ENCODE measurements around the gene KCNH1. TPM values are rescaled to one million over a fixed set of nuclear protein-coding genes. Genes with fewer than 3 reads are reported as not detected.

Gene KCNH1
- polyA plus RNA-seq, 1 of the 3 experiments (the other 2 are of a cell fraction) = 0.08 TPM

DNA sequence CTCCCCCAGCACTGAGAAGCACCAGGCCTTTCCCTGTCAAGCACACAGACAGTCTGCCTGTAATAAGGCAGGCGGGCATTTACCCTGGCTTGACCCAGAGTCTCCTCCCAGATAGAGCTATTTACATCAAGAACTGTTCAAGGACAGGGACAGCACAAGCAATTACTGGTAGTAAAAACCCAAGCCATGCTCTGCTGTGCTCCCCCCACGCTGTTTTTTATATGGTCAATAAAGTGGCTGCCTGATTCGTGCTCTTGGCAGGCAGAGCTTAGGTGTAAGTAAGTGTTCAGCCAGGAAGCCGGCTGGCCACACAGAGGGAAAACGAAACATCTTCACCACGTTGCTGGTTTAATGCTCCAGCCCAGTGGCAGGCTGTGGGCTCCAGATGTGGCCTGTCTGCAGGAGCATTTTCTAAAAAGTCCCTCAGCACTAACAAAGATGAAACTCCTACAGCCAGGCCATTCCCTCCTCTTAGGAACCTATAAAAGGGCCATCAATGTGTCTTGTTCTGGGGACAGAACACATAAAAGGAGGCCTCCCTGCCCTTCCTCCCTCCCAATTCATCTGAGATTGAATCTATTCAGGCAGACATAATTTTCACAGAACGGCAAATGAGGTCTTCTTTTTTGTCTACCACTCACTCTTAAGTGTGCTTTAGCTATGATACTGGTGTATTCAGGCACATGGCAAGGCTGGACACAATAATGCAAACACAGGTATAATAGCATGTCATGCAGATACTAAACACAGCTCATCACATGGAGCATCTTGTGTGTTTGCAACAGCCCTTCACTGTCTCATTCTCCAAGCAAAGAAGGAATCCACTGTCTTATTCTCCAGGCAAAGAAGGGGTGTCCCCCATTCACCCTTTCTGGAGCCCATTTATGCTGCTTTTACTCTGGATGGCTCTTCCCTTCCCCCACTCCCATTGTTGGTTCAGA, 426.4 kb downstream of the KCNH1 start (continued):
- TF ChIP-seq, protein P1, sequence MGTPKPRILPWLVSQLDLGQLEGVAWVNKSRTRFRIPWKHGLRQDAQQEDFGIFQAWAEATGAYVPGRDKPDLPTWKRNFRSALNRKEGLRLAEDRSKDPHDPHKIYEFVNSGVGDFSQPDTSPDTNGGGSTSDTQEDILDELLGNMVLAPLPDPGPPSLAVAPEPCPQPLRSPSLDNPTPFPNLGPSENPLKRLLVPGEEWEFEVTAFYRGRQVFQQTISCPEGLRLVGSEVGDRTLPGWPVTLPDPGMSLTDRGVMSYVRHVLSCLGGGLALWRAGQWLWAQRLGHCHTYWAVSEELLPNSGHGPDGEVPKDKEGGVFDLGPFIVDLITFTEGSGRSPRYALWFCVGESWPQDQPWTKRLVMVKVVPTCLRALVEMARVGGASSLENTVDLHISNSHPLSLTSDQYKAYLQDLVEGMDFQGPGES (IDR thresholded peaks at IDR 0.05; ENCODE audit: low read depth, low read length) = no peak

DNA sequence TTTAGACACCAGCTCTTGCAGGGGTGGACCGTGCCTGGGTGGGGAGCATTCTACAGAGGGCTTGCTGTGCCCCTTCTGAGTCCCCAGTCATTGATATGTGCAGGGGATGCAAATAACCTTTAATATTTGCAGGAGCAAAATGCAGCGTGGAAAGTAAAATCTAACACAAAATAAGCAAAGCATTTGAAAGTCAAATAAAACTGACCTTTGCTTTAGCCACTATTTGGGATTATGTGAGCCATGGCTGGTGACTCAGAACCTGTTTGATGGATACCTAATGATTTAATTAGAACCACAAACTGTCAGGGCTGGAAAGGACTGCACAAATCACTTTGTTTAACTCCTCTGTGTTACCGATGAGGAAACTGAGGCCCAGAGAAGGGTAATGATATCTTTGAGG, 427.7 kb downstream of the KCNH1 start:
- no peak overlapping the region for H3K4me2 ChIP-seq
- DNase-seq = no peak
- no peak overlapping the region for H2AFZ ChIP-seq (ENCODE audit: low read depth)
- WGBS (ENCODE audit: low lambda C conversion rate) = 75% methylated on average over 3 of the region's 3 CpGs
- no peak overlapping the region for H3K4me3 ChIP-seq (ENCODE audit: low read depth in 2 of 2, low read length in 1 of 2)
- H3K79me2 ChIP-seq (ENCODE audit: insufficient read depth) = no peaks in the 10 kb centered on the region
- POLR2A ChIA-PET = no interaction called here
- no peaks in the 10 kb centered on the region for H3K9me3 ChIP-seq
- H4K20me1 ChIP-seq (ENCODE audit: insufficient read depth) = no peaks in the 10 kb centered on the region
- H3F3A ChIP-seq (replicated peaks; ENCODE audit: insufficient read depth) = no peaks in the 10 kb centered on the region
- H3K9ac ChIP-seq = no peak overlapping the region
- H3K27ac ChIP-seq (ENCODE audit: low read depth in 2 of 2, low read length in 1 of 2) = no peak overlapping the region
- no peaks in the 10 kb centered on the region for H3K36me3 ChIP-seq (replicated peaks in 1 of 2; ENCODE audit: control insufficient read depth in 1 of 2, insufficient read depth in 2 of 2, low read length in 1 of 2)
- H3K9me2 ChIP-seq = no peaks in the 10 kb centered on the region
- TF ChIP-seq TCF12 (IDR thresholded peaks at IDR 0.05) (no peak), NFIC (IDR thresholded peaks at IDR 0.05; ENCODE audit: borderline replicate concordance) (no peak), FOXM1 (IDR thresholded peaks at IDR 0.05; ENCODE audit: low read depth) (no peak), ELF1 (IDR thresholded peaks at IDR 0.05) (no peak), FOXJ3 (CRISPR knock-in tag; IDR thresholded peaks at IDR 0.05) (no peak), GABPA (IDR thresholded peaks at IDR 0.05; ENCODE audit: low read depth) (no peak), FOSL2 (IDR thresholded peaks at IDR 0.05; ENCODE audit: borderline replicate concordance, low read depth) (no peak)
- CTCF ChIA-PET = no interaction called here
- no peaks in the 10 kb centered on the region for H3K27me3 ChIP-seq (ENCODE audit: insufficient read depth)
- H3K4me1 ChIP-seq (ENCODE audit: control insufficient read depth in 1 of 2, insufficient read depth in 2 of 2, low read depth in 1 of 2, low read length in 1 of 2) = peaks cover 0 to 21% of the 10 kb centered on the region in 2 experiments; a peak in 1 of 4 replicates

DNA sequence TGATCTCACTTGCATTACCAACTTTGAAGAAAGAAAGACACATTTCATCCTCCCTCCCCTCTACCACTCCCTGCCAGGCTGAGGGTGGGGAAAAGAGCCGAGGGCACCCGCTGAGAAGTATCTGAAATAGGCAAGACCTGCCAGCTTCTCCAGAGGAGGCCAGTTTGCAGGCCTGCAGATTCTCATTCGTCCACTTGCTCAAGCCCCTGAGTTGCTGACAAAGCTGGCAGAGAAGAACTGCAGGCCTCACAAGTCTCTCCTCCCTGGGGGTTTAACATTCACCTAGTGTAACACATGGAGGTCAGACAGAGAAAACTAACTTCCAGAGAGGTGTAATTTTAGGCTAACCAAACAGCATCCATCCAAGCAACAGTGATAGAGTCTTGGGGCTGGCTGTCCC, 428.9 kb downstream of the KCNH1 start:
- WGBS (ENCODE audit: low lambda C conversion rate) = 64% methylated on average over 3 of the region's 3 CpGs
- POLR2A ChIA-PET = interaction anchor here (0.6 kb wide), 1 partner anchor 120 kb away, joined by 3 read pairs; no protein-coding TSS in a partner anchor
- TF ChIP-seq, protein P2, sequence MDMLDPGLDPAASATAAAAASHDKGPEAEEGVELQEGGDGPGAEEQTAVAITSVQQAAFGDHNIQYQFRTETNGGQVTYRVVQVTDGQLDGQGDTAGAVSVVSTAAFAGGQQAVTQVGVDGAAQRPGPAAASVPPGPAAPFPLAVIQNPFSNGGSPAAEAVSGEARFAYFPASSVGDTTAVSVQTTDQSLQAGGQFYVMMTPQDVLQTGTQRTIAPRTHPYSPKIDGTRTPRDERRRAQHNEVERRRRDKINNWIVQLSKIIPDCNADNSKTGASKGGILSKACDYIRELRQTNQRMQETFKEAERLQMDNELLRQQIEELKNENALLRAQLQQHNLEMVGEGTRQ (IDR thresholded peaks at IDR 0.05; ENCODE audit: borderline replicate concordance, low read depth, low read length) = no peak
- TF ChIP-seq NFIC (IDR thresholded peaks at IDR 0.05; ENCODE audit: borderline replicate concordance) = no peak
- TF ChIP-seq YY1 (IDR thresholded peaks at IDR 0.05; ENCODE audit: low read depth) = no peak
- no peak for TF ChIP-seq MEF2A (IDR thresholded peaks at IDR 0.05; ENCODE audit: borderline replicate concordance, low read depth)
- no peak for TF ChIP-seq ELF1 (IDR thresholded peaks at IDR 0.05)
- TF ChIP-seq CHD2 (IDR thresholded peaks at IDR 0.05; ENCODE audit: low read length, partially characterized antibody) = no peak
- no peak for TF ChIP-seq FOSL2 (IDR thresholded peaks at IDR 0.05; ENCODE audit: borderline replicate concordance, low read depth)
- TF ChIP-seq RXRA (IDR thresholded peaks at IDR 0.05; ENCODE audit: borderline replicate concordance, low read depth) = no peak
- no peak for TF ChIP-seq POLR2AphosphoS5 (IDR thresholded peaks at IDR 0.05; ENCODE audit: low read depth, low read length)
- no peak for TF ChIP-seq TCF12 (IDR thresholded peaks at IDR 0.05)
- TF ChIP-seq FOXJ3 (CRISPR knock-in tag; IDR thresholded peaks at IDR 0.05) = no peak
- TF ChIP-seq, protein P3, sequence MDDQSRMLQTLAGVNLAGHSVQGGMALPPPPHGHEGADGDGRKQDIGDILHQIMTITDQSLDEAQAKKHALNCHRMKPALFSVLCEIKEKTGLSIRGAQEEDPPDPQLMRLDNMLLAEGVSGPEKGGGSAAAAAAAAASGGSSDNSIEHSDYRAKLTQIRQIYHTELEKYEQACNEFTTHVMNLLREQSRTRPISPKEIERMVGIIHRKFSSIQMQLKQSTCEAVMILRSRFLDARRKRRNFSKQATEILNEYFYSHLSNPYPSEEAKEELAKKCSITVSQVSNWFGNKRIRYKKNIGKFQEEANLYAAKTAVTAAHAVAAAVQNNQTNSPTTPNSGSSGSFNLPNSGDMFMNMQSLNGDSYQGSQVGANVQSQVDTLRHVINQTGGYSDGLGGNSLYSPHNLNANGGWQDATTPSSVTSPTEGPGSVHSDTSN (IDR thresholded peaks at IDR 0.05) = no peak
- no peak for TF ChIP-seq JUND (IDR thresholded peaks at IDR 0.05)
- TF ChIP-seq RFX5 (IDR thresholded peaks at IDR 0.05; ENCODE audit: low read length) = no peak
- TF ChIP-seq, protein P4, sequence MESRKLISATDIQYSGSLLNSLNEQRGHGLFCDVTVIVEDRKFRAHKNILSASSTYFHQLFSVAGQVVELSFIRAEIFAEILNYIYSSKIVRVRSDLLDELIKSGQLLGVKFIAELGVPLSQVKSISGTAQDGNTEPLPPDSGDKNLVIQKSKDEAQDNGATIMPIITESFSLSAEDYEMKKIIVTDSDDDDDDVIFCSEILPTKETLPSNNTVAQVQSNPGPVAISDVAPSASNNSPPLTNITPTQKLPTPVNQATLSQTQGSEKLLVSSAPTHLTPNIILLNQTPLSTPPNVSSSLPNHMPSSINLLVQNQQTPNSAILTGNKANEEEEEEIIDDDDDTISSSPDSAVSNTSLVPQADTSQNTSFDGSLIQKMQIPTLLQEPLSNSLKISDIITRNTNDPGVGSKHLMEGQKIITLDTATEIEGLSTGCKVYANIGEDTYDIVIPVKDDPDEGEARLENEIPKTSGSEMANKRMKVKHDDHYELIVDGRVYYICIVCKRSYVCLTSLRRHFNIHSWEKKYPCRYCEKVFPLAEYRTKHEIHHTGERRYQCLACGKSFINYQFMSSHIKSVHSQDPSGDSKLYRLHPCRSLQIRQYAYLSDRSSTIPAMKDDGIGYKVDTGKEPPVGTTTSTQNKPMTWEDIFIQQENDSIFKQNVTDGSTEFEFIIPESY (IDR thresholded peaks at IDR 0.05; ENCODE audit: borderline replicate concordance, low read depth) = no peak
- TF ChIP-seq, protein P1 (IDR thresholded peaks at IDR 0.05; ENCODE audit: low read depth, low read length) = no peak
- no peak for TF ChIP-seq SMC3 (IDR thresholded peaks at IDR 0.05; ENCODE audit: low read depth, low read length)

More for the DNA sequence above, 428.9 kb downstream of the KCNH1 start:
- H3K27me3 ChIP-seq (ENCODE audit: insufficient read depth) = no peaks in the 10 kb centered on the region
- H3K79me2 ChIP-seq (ENCODE audit: insufficient read depth) = no peaks in the 10 kb centered on the region
- no peak overlapping the region for H3K4me3 ChIP-seq (ENCODE audit: low read depth in 2 of 2, low read length in 1 of 2)
- no peaks in the 10 kb centered on the region for H3K9me3 ChIP-seq
- H3K4me1 ChIP-seq (ENCODE audit: control insufficient read depth in 1 of 2, insufficient read depth in 2 of 2, low read depth in 1 of 2, low read length in 1 of 2) = peaks cover 0 to 21% of the 10 kb centered on the region in 2 experiments; a peak in 1 of 4 replicates
- DNase-seq = no peak
- no peaks in the 10 kb centered on the region for H4K20me1 ChIP-seq (ENCODE audit: insufficient read depth)
- no peaks in the 10 kb centered on the region for H3K9me2 ChIP-seq
- no peak overlapping the region for H2AFZ ChIP-seq (ENCODE audit: low read depth)
- no peak overlapping the region for H3K4me2 ChIP-seq
- H3K9ac ChIP-seq = no peak overlapping the region
- H3F3A ChIP-seq (replicated peaks; ENCODE audit: insufficient read depth) = no peaks in the 10 kb centered on the region
- no peak overlapping the region for H3K27ac ChIP-seq (ENCODE audit: low read depth in 2 of 2, low read length in 1 of 2)
- CTCF ChIA-PET = interaction anchor here (2.6 kb wide), 1 partner anchor 429 kb away, joined by 6 read pairs; the partner anchor contains the start of gene KCNH1
- H3K36me3 ChIP-seq (replicated peaks in 1 of 2; ENCODE audit: control insufficient read depth in 1 of 2, insufficient read depth in 2 of 2, low read length in 1 of 2) = no peaks in the 10 kb centered on the region
